ENCODE data around the gene ZDHHC19. TPM values are rescaled to one million over a fixed set of nuclear protein-coding genes. Genes with fewer than 3 reads are reported as not detected.

Gene ZDHHC19
- polyA plus RNA-seq, 3 donors = 0.16 to 0.40 (median 0.39) TPM

- no peak for DNase-seq
Observed at GRCh38 chr3:196149831-196150301, 61.3 kb downstream of the ZDHHC19 start.

GRCh38 chr3:196149375-196149774 lies 61.8 kb downstream of the ZDHHC19 start:
- DNase-seq = no peak

Other genes starting within 250 kb of the ZDHHC19 start
- gene TFRC, start 129.3 kb downstream of the ZDHHC19 start, polyA plus RNA-seq (ENCODE audit: insufficient read length in 3 of 3) = 10 to 100 TPM; 43.2 to 62.5 (median 46.1) TPM
- gene SLC51A, start 5.1 kb upstream of the ZDHHC19 start, polyA plus RNA-seq (ENCODE audit: insufficient read length in 3 of 3) = 10 to 100 TPM; 11.3 to 18.2 (median 17.8) TPM
- 10 to 100 TPM; 36.8 to 44.4 (median 39.8) TPM for gene PCYT1A, start 76.3 kb upstream of the ZDHHC19 start, polyA plus RNA-seq (ENCODE audit: insufficient read length in 3 of 3)
- 10 to 100 TPM; 32.5 to 38.0 (median 37.8) TPM for gene DYNLT2B, start 106.8 kb upstream of the ZDHHC19 start, polyA plus RNA-seq (ENCODE audit: insufficient read length in 3 of 3)
- gene TM4SF19, start 127.0 kb upstream of the ZDHHC19 start, polyA plus RNA-seq (ENCODE audit: insufficient read length in 3 of 3) = under 1 TPM; 0.18 to 0.21 (median 0.19) TPM
- gene UBXN7, start 221.0 kb upstream of the ZDHHC19 start, polyA plus RNA-seq (ENCODE audit: insufficient read length in 3 of 3) = 10 to 100 TPM; 27.3 to 37.9 (median 33.8) TPM